Measurements from ENCODE around the gene PHLDA3.
A peak's percentile ranks its signal among the peaks of the same experiment; 100 is the strongest.

The PHLDA3 gene

DNA sequence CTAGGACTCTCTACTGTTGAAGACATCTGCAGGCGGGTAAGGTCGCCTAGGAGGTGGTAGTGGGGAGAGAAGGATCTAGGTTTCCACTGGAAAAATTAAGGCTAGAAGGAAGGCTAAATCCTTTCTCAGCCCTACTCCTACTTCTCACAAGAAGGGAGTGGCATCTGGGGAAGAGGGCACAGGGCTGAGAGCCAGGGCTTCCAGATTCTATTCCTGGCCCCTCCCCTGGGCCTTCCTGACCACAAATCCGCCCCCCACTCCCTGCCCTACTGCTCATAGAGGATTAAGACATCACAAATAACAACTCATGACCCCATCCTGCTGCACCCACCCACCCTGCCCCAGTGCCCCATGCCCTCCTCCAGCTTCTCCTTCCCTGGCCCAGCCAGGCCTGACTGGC lies 2.5 kb downstream of the PHLDA3 start:
- peak overlapping the region in 1 of 2 experiments; percentile 93 for H3K14ac ChIP-seq (ENCODE audit: low read length in 2 of 2)
- H3K36me3 ChIP-seq (ENCODE audit: control insufficient read depth in 1 of 2, insufficient read depth in 2 of 2, low read depth in 1 of 2, low read length in 2 of 2) = peaks cover 30 to 32% of the 10 kb centered on the region in 2 experiments
- peak overlapping the region; percentile 97 for H3K9ac ChIP-seq (ENCODE audit: low read length)
- no peaks in the 10 kb centered on the region for H3K27me3 ChIP-seq (ENCODE audit: control insufficient read depth in 1 of 2, insufficient read depth in 1 of 2, low read length in 2 of 2)
- no peak overlapping the region for H4K91ac ChIP-seq (ENCODE audit: low read length)
- H3K18ac ChIP-seq (ENCODE audit: low read depth in 1 of 2, low read length in 2 of 2) = peak overlapping the region; percentile 52 to 65
- no peak overlapping the region for H3K23ac ChIP-seq (ENCODE audit: low read length in 2 of 2)
- no peak overlapping the region for H2BK5ac ChIP-seq (ENCODE audit: low read depth, low read length, poor library complexity, severe bottlenecking)
- peak overlapping the region; percentile 2 for H2BK120ac ChIP-seq (ENCODE audit: low read depth, low read length)
- H3K4ac ChIP-seq (ENCODE audit: low read depth in 1 of 2, low read length in 2 of 2) = peak overlapping the region in 1 of 2 experiments; percentile 26
- peak; percentile 39 for DNase-seq
- H3K27ac ChIP-seq (ENCODE audit: low read length, poor library complexity, severe bottlenecking) = peak overlapping the region; percentile 3
- H3K79me1 ChIP-seq (replicated peaks; ENCODE audit: low read length, poor library complexity, severe bottlenecking) = peaks cover 2% of the 10 kb centered on the region
- H2AFZ ChIP-seq (ENCODE audit: low read depth, low read length) = no peak overlapping the region
- peaks cover 40% of the 10 kb centered on the region for H3K4me1 ChIP-seq (ENCODE audit: control insufficient read depth, insufficient read depth, low read depth, low read length)
- H4K8ac ChIP-seq (ENCODE audit: low read length) = peak overlapping the region; percentile 28
- peak overlapping the region; percentile 77 for H3K4me2 ChIP-seq (ENCODE audit: low read length, poor library complexity, severe bottlenecking)
- H2AK5ac ChIP-seq (ENCODE audit: low read length, severe bottlenecking) = no peak overlapping the region
- no peaks in the 10 kb centered on the region for H3K9me3 ChIP-seq (ENCODE audit: control insufficient read depth, low read length)
- 86% methylated on average over 3 of the region's 3 CpGs for WGBS
- H2BK12ac ChIP-seq (ENCODE audit: low read length in 2 of 2) = peak overlapping the region in 1 of 2 experiments; percentile 49
- peak overlapping the region; percentile 12 for H2BK15ac ChIP-seq (ENCODE audit: low read depth, poor library complexity, severe bottlenecking)
- H3K4me3 ChIP-seq (ENCODE audit: insufficient read depth in 1 of 2, low read depth in 1 of 2, low read length in 2 of 2) = peak overlapping the region; percentile 60 to 99

DNA sequence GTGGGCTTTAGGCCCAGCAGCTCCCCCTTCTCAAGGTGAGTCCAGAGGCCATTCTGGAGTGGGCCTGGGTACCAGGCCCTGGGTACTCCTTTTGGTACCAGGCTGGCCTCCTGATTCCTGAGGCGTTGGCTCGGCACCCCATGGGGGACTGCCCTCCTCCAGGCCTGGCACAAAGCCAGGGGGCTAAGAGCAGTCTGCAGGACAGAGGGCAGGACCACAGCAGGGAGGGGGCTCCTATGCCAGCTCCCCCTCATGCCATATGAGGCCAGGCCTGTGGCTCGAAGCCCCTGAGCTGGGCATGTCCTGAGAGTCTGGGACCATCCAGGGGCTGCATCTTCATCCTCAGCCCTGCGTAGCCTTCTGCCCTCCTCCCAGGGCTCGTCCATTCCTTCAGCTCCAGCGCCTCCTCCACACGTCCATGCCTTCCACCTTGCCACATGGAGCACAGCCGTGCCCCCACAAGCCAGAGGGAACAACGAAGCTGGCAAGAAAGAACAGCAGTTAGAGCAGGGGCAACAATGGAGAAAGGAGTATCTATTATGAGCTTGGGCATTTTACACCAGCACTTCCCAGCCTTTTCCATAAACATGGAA lies 3.2 kb downstream of the PHLDA3 start:
- H2AK5ac ChIP-seq (ENCODE audit: low read length, severe bottlenecking) = no peak overlapping the region
- WGBS = 96% methylated on average over 7 of the region's 9 CpGs

DNA sequence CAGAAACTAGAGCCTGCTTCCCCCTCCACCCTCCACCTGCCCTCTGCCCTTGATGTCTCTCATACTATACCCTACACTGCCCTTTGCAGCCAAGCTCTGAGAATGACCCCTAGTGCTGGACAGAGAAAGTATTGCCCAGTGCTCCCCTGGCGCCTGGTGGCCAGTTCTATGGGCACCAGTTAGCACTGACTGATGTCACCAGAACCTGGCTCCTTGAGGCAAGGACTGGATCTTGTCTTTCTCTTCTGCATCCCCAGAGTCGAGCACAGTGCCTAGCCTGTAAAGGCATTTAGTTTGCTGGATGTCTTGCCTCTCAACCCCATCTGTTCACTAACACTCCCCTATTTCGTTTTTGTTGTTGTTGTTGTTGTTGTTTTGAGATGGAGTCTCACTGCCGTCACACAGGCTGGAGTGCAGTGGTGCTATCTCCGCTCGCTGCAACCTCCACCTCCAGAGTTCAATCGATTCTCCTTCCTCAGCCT lies 5.9 kb downstream of the PHLDA3 start:
- Histone ChIP-seq H3K4me2 (ENCODE audit: low read length, poor library complexity, severe bottlenecking) (no peak overlapping the region), H2AK5ac (ENCODE audit: low read length, severe bottlenecking) (peak overlapping the region; percentile 16), H2AFZ (ENCODE audit: low read depth, low read length) (no peak overlapping the region), H3K14ac (ENCODE audit: low read length in 2 of 2) (peak overlapping the region in 1 of 2 experiments; percentile 28), H2BK5ac (ENCODE audit: low read depth, low read length, poor library complexity, severe bottlenecking) (no peak overlapping the region), H3K4me3 (ENCODE audit: insufficient read depth in 1 of 2, low read depth in 1 of 2, low read length in 2 of 2) (peak overlapping the region in 1 of 2 experiments; percentile 1), H3K79me1 (replicated peaks; ENCODE audit: low read length, poor library complexity, severe bottlenecking) (no peaks in the 10 kb centered on the region), H3K18ac (ENCODE audit: low read depth in 1 of 2, low read length in 2 of 2) (peak overlapping the region; percentile 8 to 78), H3K9ac (ENCODE audit: low read length) (peak overlapping the region; percentile 80), H3K9me3 (ENCODE audit: control insufficient read depth, low read length) (no peaks in the 10 kb centered on the region), H2BK15ac (ENCODE audit: low read depth, poor library complexity, severe bottlenecking) (peak overlapping the region; percentile 44), H2BK12ac (ENCODE audit: low read length in 2 of 2) (peak overlapping the region in 1 of 2 experiments; percentile 57), H4K8ac (ENCODE audit: low read length) (no peak overlapping the region), H4K91ac (ENCODE audit: low read length) (no peak overlapping the region), H3K27me3 (ENCODE audit: control insufficient read depth in 1 of 2, insufficient read depth in 1 of 2, low read length in 2 of 2) (no peaks in the 10 kb centered on the region), H3K23ac (ENCODE audit: low read length in 2 of 2) (peak overlapping the region in 1 of 2 experiments; percentile 27), H3K4me1 (ENCODE audit: control insufficient read depth, insufficient read depth, low read depth, low read length) (peaks cover 53% of the 10 kb centered on the region), H3K27ac (ENCODE audit: low read length, poor library complexity, severe bottlenecking) (peak overlapping the region; percentile 45), H3K4ac (ENCODE audit: low read depth in 1 of 2, low read length in 2 of 2) (peak overlapping the region in 1 of 2 experiments; percentile 49), H2BK120ac (ENCODE audit: low read depth, low read length) (peak overlapping the region; percentile 11), H3K36me3 (ENCODE audit: control insufficient read depth in 1 of 2, insufficient read depth in 2 of 2, low read depth in 1 of 2, low read length in 2 of 2) (peaks cover 30 to 32% of the 10 kb centered on the region in 2 experiments)
- peak; percentile 63 for DNase-seq
- 90% methylated on average over 6 of the region's 7 CpGs for WGBS

More for the DNA sequence above, 3.2 kb downstream of the PHLDA3 start:
- Histone ChIP-seq H3K9ac (ENCODE audit: low read length) (peak overlapping the region; percentile 97), H3K4me2 (ENCODE audit: low read length, poor library complexity, severe bottlenecking) (peak overlapping the region; percentile 77), H3K4me1 (ENCODE audit: control insufficient read depth, insufficient read depth, low read depth, low read length) (peaks cover 45% of the 10 kb centered on the region), H2BK15ac (ENCODE audit: low read depth, poor library complexity, severe bottlenecking) (no peak overlapping the region), H4K8ac (ENCODE audit: low read length) (no peak overlapping the region), H3K27ac (ENCODE audit: low read length, poor library complexity, severe bottlenecking) (no peak overlapping the region), H2BK120ac (ENCODE audit: low read depth, low read length) (no peak overlapping the region), H3K14ac (ENCODE audit: low read length in 2 of 2) (peak overlapping the region in 1 of 2 experiments; percentile 8), H2BK12ac (ENCODE audit: low read length in 2 of 2) (peak overlapping the region in 1 of 2 experiments; percentile 51), H4K91ac (ENCODE audit: low read length) (no peak overlapping the region), H3K4me3 (ENCODE audit: insufficient read depth in 1 of 2, low read depth in 1 of 2, low read length in 2 of 2) (peak overlapping the region in 1 of 2 experiments; percentile 99), H3K23ac (ENCODE audit: low read length in 2 of 2) (no peak overlapping the region), H3K4ac (ENCODE audit: low read depth in 1 of 2, low read length in 2 of 2) (no peak overlapping the region), H2AFZ (ENCODE audit: low read depth, low read length) (no peak overlapping the region), H3K18ac (ENCODE audit: low read depth in 1 of 2, low read length in 2 of 2) (no peak overlapping the region), H3K9me3 (ENCODE audit: control insufficient read depth, low read length) (no peaks in the 10 kb centered on the region), H3K36me3 (ENCODE audit: control insufficient read depth in 1 of 2, insufficient read depth in 2 of 2, low read depth in 1 of 2, low read length in 2 of 2) (peaks cover 30 to 32% of the 10 kb centered on the region in 2 experiments), H3K27me3 (ENCODE audit: control insufficient read depth in 1 of 2, insufficient read depth in 1 of 2, low read length in 2 of 2) (no peaks in the 10 kb centered on the region), H2BK5ac (ENCODE audit: low read depth, low read length, poor library complexity, severe bottlenecking) (no peak overlapping the region), H3K79me1 (replicated peaks; ENCODE audit: low read length, poor library complexity, severe bottlenecking) (peaks cover 2% of the 10 kb centered on the region)
- DNase-seq = no peak

DNA sequence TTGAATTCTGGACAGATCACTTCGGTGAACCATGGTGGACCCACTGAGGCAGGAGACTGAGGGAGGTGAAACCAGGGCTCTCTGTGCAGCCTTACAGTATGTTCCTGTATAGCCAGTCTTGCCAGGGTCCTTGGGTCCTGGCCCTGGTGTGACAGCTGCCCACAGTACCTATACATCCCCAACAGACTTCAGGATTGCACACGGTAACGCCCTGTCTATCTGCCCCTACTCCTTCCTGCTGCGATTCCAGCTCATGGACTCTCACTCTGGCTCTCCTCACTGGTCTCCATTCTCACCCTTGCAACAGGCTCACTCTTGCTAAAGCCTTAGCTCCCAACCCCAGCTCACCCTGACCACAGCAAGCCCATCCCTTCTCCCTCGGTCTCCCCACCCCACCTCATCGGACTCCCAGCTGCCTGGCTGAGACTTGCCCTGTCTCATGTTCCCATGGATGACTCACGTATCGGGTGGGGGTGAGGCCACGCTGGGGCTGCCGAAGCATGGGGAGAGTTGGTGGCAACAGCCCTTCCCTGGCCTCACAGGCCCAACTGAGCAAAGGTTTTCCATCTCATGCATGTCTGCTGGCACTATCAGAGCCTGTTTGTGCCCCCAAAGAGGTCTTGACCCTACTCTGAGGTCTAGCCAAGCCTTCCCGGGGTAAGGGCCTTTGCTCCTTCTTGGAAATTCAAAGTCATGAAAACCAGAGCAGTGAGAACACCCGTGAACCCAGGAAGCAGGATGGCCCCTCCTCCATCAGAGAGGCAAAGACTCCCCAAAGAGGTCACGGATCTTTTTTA lies 7.1 kb downstream of the PHLDA3 start:
- peaks cover 58% of the 10 kb centered on the region for H3K4me1 ChIP-seq (ENCODE audit: control insufficient read depth, insufficient read depth, low read depth, low read length)
- H3K27me3 ChIP-seq (ENCODE audit: control insufficient read depth in 1 of 2, insufficient read depth in 1 of 2, low read length in 2 of 2) = no peaks in the 10 kb centered on the region
- H3K18ac ChIP-seq (ENCODE audit: low read depth in 1 of 2, low read length in 2 of 2) = peak overlapping the region; percentile 80 to 99
- H3K14ac ChIP-seq (ENCODE audit: low read length in 2 of 2) = peak overlapping the region in 1 of 2 experiments; percentile 78
- H3K9ac ChIP-seq (ENCODE audit: low read length) = peak overlapping the region; percentile 84
- peak overlapping the region; percentile 54 to 90 for H3K4ac ChIP-seq (ENCODE audit: low read depth in 1 of 2, low read length in 2 of 2)
- peak overlapping the region; percentile 99 for H3K27ac ChIP-seq (ENCODE audit: low read length, poor library complexity, severe bottlenecking)
- H2BK120ac ChIP-seq (ENCODE audit: low read depth, low read length) = peak overlapping the region; percentile 91
- H2BK5ac ChIP-seq (ENCODE audit: low read depth, low read length, poor library complexity, severe bottlenecking) = peak overlapping the region; percentile 92
- peak overlapping the region in 1 of 2 experiments; percentile 59 for H3K23ac ChIP-seq (ENCODE audit: low read length in 2 of 2)
- peak overlapping the region in 1 of 2 experiments; percentile 67 for H3K4me3 ChIP-seq (ENCODE audit: insufficient read depth in 1 of 2, low read depth in 1 of 2, low read length in 2 of 2)
- no peaks in the 10 kb centered on the region for H3K9me3 ChIP-seq (ENCODE audit: control insufficient read depth, low read length)
- H2BK15ac ChIP-seq (ENCODE audit: low read depth, poor library complexity, severe bottlenecking) = peak overlapping the region; percentile 29
- H4K8ac ChIP-seq (ENCODE audit: low read length) = peak overlapping the region; percentile 83
- peak overlapping the region; percentile 18 for H3K4me2 ChIP-seq (ENCODE audit: low read length, poor library complexity, severe bottlenecking)
- peak; percentile 99 for DNase-seq
- no peaks in the 10 kb centered on the region for H3K79me1 ChIP-seq (replicated peaks; ENCODE audit: low read length, poor library complexity, severe bottlenecking)
- H2BK12ac ChIP-seq (ENCODE audit: low read length in 2 of 2) = peak overlapping the region; percentile 84 to 92
- H2AFZ ChIP-seq (ENCODE audit: low read depth, low read length) = no peak overlapping the region
- peak overlapping the region; percentile 95 for H2AK5ac ChIP-seq (ENCODE audit: low read length, severe bottlenecking)
- 27% methylated on average over 13 of the region's 13 CpGs for WGBS
- H4K91ac ChIP-seq (ENCODE audit: low read length) = peak overlapping the region; percentile 97
- peaks cover 30 to 31% of the 10 kb centered on the region in 2 experiments for H3K36me3 ChIP-seq (ENCODE audit: control insufficient read depth in 1 of 2, insufficient read depth in 2 of 2, low read depth in 1 of 2, low read length in 2 of 2)
